Prostate gland (tissue), 1 donor: ENCODE data around the gene CAMKMT.

Experiments used
- POLR2A ChIP-seq: fragments of 450-650 bp; IDR thresholded peaks from one replicate; pipeline ENCODE4 v1.6.1; 2016; ENCODE audit warnings: antibody characterized with exemption, mild to moderate bottlenecking
- POLR2AphosphoS5 ChIP-seq: sonication (generic); formaldehyde crosslinking; IDR thresholded peaks from one replicate; pipeline ENCODE4 v1.6.1; 2017; ENCODE audit warnings: antibody characterized with exemption

GRCh38 chr2:44397447-44398175, 35.9 kb downstream of the CAMKMT start:
- TF ChIP-seq POLR2A (no peak), POLR2AphosphoS5 (no peak)
